Nephron progenitor cell (in vitro differentiated cells): ENCODE measurements around the gene MAGEB6.
"Not testable (repeated sequence)": the region's sequence is repeated elsewhere in the genome, so short reads cannot be mapped to it uniquely, and the experiment has no call there.

ENCODE experiments used
- DNase-seq: peaks from one replicate; pipeline ENCODE4 v3.0.0; 2021
- H3K27ac Mint-ChIP-seq: 2 replicates; pipeline ENCODE4 v1.8.0; 2021; ENCODE audit warnings: mild to moderate bottlenecking, moderate library complexity, mixed read lengths
- H3K27me3 Mint-ChIP-seq: 2 replicates; pipeline ENCODE4 v1.8.0; 2021; ENCODE audit warnings: mild to moderate bottlenecking, low read depth, mixed read lengths; ENCODE audit not compliant: poor library complexity
- H3K36me3 Mint-ChIP-seq: 2 replicates; pipeline ENCODE4 v1.8.0; 2021; ENCODE audit warnings: low read depth, mixed read lengths
- H3K4me1 Mint-ChIP-seq: 2 replicates; pipeline ENCODE4 v1.8.0; 2021; ENCODE audit warnings: mixed read lengths
- H3K4me3 Mint-ChIP-seq: 2 replicates; pipeline ENCODE4 v1.8.0; 2021; ENCODE audit warnings: mild to moderate bottlenecking, moderate library complexity, mixed read lengths
- H3K9me3 Mint-ChIP-seq: 2 replicates; pipeline ENCODE4 v1.8.0; 2021; ENCODE audit warnings: mild to moderate bottlenecking, moderate library complexity, mixed read lengths
- CTCF ChIP-seq: fragments of 200-600 bp; sonication (generic); IDR thresholded peaks from 2 replicates; pipeline ENCODE4 v1.5.0; 2021; ENCODE audit warnings: antibody characterized with exemption

Gene MAGEB6

GRCh38 chrX:26192204-26192603 is at the start of gene MAGEB6:
TSS of gene MAGEB6 (plus strand) at chrX:26192440. CDS start at chrX:26193847, 1,407 bp downstream.
- Mint-ChIP-seq H3K27me3 (no peaks in the 10 kb centered on the region), H3K4me1 (no peaks in the 10 kb centered on the region), H3K27ac (no peak within 1 kb of the TSS), H3K4me3 (no peak within 1 kb of the TSS), H3K9me3 (peaks cover 37% of the 10 kb centered on the region), H3K36me3 (no peaks in the 10 kb centered on the region)
- DNase-seq: no peak
- no peak for TF ChIP-seq CTCF

- Mint-ChIP-seq H3K36me3 (no peaks in the 10 kb centered on the region), H3K4me1 (no peaks in the 10 kb centered on the region), H3K9me3 (peaks cover 36% of the 10 kb centered on the region), H3K27ac (no peak overlapping the region), H3K27me3 (no peaks in the 10 kb centered on the region), H3K4me3 (no peak overlapping the region)
- TF ChIP-seq CTCF: no peak
- DNase-seq: no peak
Observed at GRCh38 chrX:26146024-26146423, 46.2 kb upstream of the MAGEB6 start.

- no peak for TF ChIP-seq CTCF
- no peak within 1 kb of the TSS for H3K27ac Mint-ChIP-seq
- DNase-seq: no peak
- peaks cover 50% of the 10 kb centered on the region for H3K9me3 Mint-ChIP-seq
- H3K27me3 Mint-ChIP-seq: no peaks in the 10 kb centered on the region
- H3K4me1 Mint-ChIP-seq: no peaks in the 10 kb centered on the region
- H3K4me3 Mint-ChIP-seq: no peak within 1 kb of the TSS
- no peaks in the 10 kb centered on the region for H3K36me3 Mint-ChIP-seq
Observed at GRCh38 chrX:26160301-26160700, 31.9 kb upstream of the MAGEB6 start, which contains the start of gene MAGEB6B. TSS of gene MAGEB6B (plus strand) at chrX:26160601. CDS start at chrX:26160601, 0 bp downstream.

GRCh38 chrX:26203561-26203960 is 11.3 kb downstream of the MAGEB6 start:
- Mint-ChIP-seq H3K27me3 (peaks cover 6% of the 10 kb centered on the region), H3K4me3 (no peak overlapping the region), H3K27ac (no peak overlapping the region), H3K4me1 (no peaks in the 10 kb centered on the region), H3K9me3 (peaks cover 56% of the 10 kb centered on the region), H3K36me3 (no peaks in the 10 kb centered on the region)
- no peak for TF ChIP-seq CTCF
- no peak for DNase-seq

- H3K27ac Mint-ChIP-seq, H3K36me3 Mint-ChIP-seq, DNase-seq, H3K4me1 Mint-ChIP-seq, H3K27me3 Mint-ChIP-seq, H3K4me3 Mint-ChIP-seq: not testable (repeated sequence)
- peaks cover 56% of the 10 kb centered on the region for H3K9me3 Mint-ChIP-seq
Observed at GRCh38 chrX:26204717-26205116, 12.5 kb downstream of the MAGEB6 start.

GRCh38 chrX:26208012-26208411 is 15.8 kb downstream of the MAGEB6 start:
- DNase-seq: no peak
- Mint-ChIP-seq H3K4me1 (no peaks in the 10 kb centered on the region), H3K36me3 (no peaks in the 10 kb centered on the region), H3K27me3 (peaks cover 6% of the 10 kb centered on the region), H3K9me3 (peaks cover 56% of the 10 kb centered on the region), H3K4me3 (no peak overlapping the region), H3K27ac (no peak overlapping the region)
- TF ChIP-seq CTCF: no peak
